ENCODE results near the gene NTN1. TPM values are rescaled to one million over a fixed set of nuclear protein-coding genes. Genes with fewer than 3 reads are reported as not detected.

Gene NTN1
- total and polyA plus RNA-seq, 2 of the 13 experiments (the other 11 are each of a cell fraction or from before 2014, with no cell fraction given), result 0.04 to 0.05 TPM

DNA sequence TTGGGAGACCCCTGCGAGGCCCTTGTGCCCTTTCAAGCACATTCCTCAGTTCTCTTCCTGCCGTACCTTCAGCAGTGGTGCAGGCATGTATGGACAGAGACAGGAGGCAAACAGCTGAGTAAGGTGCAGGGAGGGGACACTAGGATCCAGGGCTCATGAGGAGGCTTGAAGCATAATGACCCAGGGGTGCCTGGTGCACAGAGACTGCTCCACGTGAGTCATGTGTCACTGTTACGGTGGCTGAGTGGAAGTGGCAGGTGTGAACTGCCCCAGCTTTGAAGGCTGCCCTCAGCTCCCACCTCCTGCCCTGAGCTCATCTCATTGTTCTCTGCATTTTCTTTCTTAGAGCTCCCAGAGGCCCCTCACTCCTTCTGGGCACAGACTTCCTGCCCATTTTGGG, 124.8 kb downstream of the NTN1 start:
- ChIA-PET POLR2A (no interaction called here), CTCF (ENCODE audit: low intra/inter-chr PET ratio, low total read pairs) (no interaction called here)
- H3K36me3 ChIP-seq (replicated peaks in 1 of 2; ENCODE audit: control insufficient read depth in 1 of 2, insufficient read depth in 2 of 2, low read length in 2 of 2), result no peaks in the 10 kb centered on the region
- H3K9me3 ChIP-seq (ENCODE audit: low read length), result no peaks in the 10 kb centered on the region
- no peak overlapping the region for H2AFZ ChIP-seq (ENCODE audit: low read length)
- H3K27ac ChIP-seq (ENCODE audit: extremely low read length, insufficient read depth, low read length), result no peak overlapping the region
- H3K9ac ChIP-seq (ENCODE audit: insufficient read depth, low read depth, low read length), result no peak overlapping the region
- H3K79me2 ChIP-seq (ENCODE audit: insufficient read depth, low read length), result no peaks in the 10 kb centered on the region
- H3K4me1 ChIP-seq (ENCODE audit: insufficient read depth, low read length), result no peaks in the 10 kb centered on the region; the same call in 1 of the 2 replicates
- H3K27me3 ChIP-seq (ENCODE audit: control insufficient read depth in 1 of 2, insufficient read depth in 2 of 2, low read length in 2 of 2), result peaks cover 19 to 83% of the 10 kb centered on the region in 2 experiments
- DNase-seq (ENCODE audit: low spot score), result no peak
- H3K4me3 ChIP-seq (replicated peaks in 1 of 3; ENCODE audit: insufficient read depth in 1 of 3, low read depth in 2 of 3, low read length in 3 of 3), result no peak overlapping the region
- no peak overlapping the region for H3K4me2 ChIP-seq (ENCODE audit: low read depth, low read length)
- no TSS peak for BruUV-seq (replicated peaks)
- TF ChIP-seq PATZ1 (CRISPR knock-in tag; IDR thresholded peaks at IDR 0.05) (no peak), SMYD3 (CRISPR knock-in tag; IDR thresholded peaks at IDR 0.05) (no peak), ZNF576 (CRISPR knock-in tag; IDR thresholded peaks at IDR 0.05) (no peak), NFYB (CRISPR knock-in tag; IDR thresholded peaks at IDR 0.05) (no peak), SIN3B (IDR thresholded peaks at IDR 0.05; ENCODE audit: low read length) (no peak), ZNF136 (CRISPR knock-in tag; IDR thresholded peaks at IDR 0.05; ENCODE audit: low read depth) (no peak), TGIF2 (CRISPR knock-in tag; IDR thresholded peaks at IDR 0.05) (no peak), ZNF557 (CRISPR knock-in tag; IDR thresholded peaks at IDR 0.05) (no peak), PITX1 (CRISPR knock-in tag; IDR thresholded peaks at IDR 0.05) (no peak), CBX2 (IDR thresholded peaks at IDR 0.05; ENCODE audit: low read depth, low read length) (no peak), CBX2 (CRISPR knock-in tag; IDR thresholded peaks at IDR 0.05; ENCODE audit: low read depth) (no peak), GTF3A (CRISPR knock-in tag; conservative IDR thresholded peaks at IDR 0.05) (no peak), HDAC6 (IDR thresholded peaks at IDR 0.05; ENCODE audit: low read depth, low read length) (no peak), YEATS2 (CRISPR knock-in tag; IDR thresholded peaks at IDR 0.05; ENCODE audit: borderline replicate concordance) (no peak), GATA4 (IDR thresholded peaks at IDR 0.05; ENCODE audit: borderline replicate concordance, low read depth) (no peak), MZF1 (CRISPR knock-in tag; IDR thresholded peaks at IDR 0.05; ENCODE audit: borderline replicate concordance) (no peak)
- TF ChIP-seq, protein P1, sequence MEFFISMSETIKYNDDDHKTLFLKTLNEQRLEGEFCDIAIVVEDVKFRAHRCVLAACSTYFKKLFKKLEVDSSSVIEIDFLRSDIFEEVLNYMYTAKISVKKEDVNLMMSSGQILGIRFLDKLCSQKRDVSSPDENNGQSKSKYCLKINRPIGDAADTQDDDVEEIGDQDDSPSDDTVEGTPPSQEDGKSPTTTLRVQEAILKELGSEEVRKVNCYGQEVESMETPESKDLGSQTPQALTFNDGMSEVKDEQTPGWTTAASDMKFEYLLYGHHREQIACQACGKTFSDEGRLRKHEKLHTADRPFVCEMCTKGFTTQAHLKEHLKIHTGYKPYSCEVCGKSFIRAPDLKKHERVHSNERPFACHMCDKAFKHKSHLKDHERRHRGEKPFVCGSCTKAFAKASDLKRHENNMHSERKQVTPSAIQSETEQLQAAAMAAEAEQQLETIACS (CRISPR knock-in tag; IDR thresholded peaks at IDR 0.05), result no peak
- TF ChIP-seq, protein P2, sequence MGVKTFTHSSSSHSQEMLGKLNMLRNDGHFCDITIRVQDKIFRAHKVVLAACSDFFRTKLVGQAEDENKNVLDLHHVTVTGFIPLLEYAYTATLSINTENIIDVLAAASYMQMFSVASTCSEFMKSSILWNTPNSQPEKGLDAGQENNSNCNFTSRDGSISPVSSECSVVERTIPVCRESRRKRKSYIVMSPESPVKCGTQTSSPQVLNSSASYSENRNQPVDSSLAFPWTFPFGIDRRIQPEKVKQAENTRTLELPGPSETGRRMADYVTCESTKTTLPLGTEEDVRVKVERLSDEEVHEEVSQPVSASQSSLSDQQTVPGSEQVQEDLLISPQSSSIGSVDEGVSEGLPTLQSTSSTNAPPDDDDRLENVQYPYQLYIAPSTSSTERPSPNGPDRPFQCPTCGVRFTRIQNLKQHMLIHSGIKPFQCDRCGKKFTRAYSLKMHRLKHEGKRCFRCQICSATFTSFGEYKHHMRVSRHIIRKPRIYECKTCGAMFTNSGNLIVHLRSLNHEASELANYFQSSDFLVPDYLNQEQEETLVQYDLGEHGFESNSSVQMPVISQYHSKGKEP (CRISPR knock-in tag; IDR thresholded peaks at IDR 0.05), result no peak
- intact Hi-C loops (cut with micrococcal nuclease; ENCODE audit: unreplicated experiment) (no loop called here), in situ Hi-C loops (cut with HindIII; ENCODE audit: extremely low pct_ligation_motif_present, low pct_unique_long_range_greater_than_20kb) (no loop called here)
- WGBS (ENCODE audit: low lambda C conversion rate), result 0% methylated on average over 2 of the region's 4 CpGs
- H4K20me1 ChIP-seq (ENCODE audit: insufficient read depth, low read length), result 0 out of 2 replicates have a peak, but pooled peaks cover 3% of the 10 kb centered on the region
- FAIRE-seq, result no peak
- ATAC-seq, result no peak

Measured in HepG2 (cell line).